K562 (cell line): ENCODE results near the gene STIL. TPM values are rescaled to one million over a fixed set of nuclear protein-coding genes. Genes with fewer than 3 reads are reported as not detected.

Source experiments
- CBFB ChIP-seq: sonication (generic); formaldehyde crosslinking; IDR thresholded peaks from 2 replicates; pipeline ENCODE4 v1.4.0; 2020; ENCODE audit warnings: mild to moderate bottlenecking, missing genetic modification reagents
- CGGBP1 ChIP-seq: fragments of 250-450 bp; sonication (Bioruptor Pico); IDR thresholded peaks from 2 replicates; pipeline ENCODE4 v1.9.0; 2021; ENCODE audit warnings: mild to moderate bottlenecking
- DIDO1 ChIP-seq: fragments of 450-650 bp; IDR thresholded peaks from 2 replicates; pipeline ENCODE4 v1.6.1; 2016; ENCODE audit warnings: low read depth, missing biosample characterization, missing genetic modification characterization
- DPF2 ChIP-seq: fragments of 450-650 bp; IDR thresholded peaks from 2 replicates; pipeline ENCODE4 v1.6.1; 2016
- EZH2 ChIP-seq: IDR thresholded peaks from 2 replicates; pipeline ENCODE4 v1.6.1; 2012; ENCODE audit warnings: low read depth, mild to moderate bottlenecking, inconsistent platforms, low read length, borderline replicate concordance
- HMG20B ChIP-seq: fragments of 250-450 bp; sonication (Bioruptor Pico); IDR thresholded peaks from 2 replicates; pipeline ENCODE4 v1.5.0; 2021; ENCODE audit warnings: mild to moderate bottlenecking
- PRMT5 ChIP-seq: sonication (generic); formaldehyde crosslinking; IDR thresholded peaks from 2 replicates; pipeline ENCODE4 v1.5.0; 2020; ENCODE audit warnings: missing genetic modification reagents
- RHOXF2B ChIP-seq: fragments of 250-450 bp; sonication (Bioruptor Pico); conservative IDR thresholded peaks from 2 replicates; pipeline ENCODE4 v1.5.1; 2021
- RNF219 ChIP-seq: fragments of 250-450 bp; sonication (Bioruptor Pico); IDR thresholded peaks from 2 replicates; pipeline ENCODE4 v1.5.0; 2022; ENCODE audit warnings: mild to moderate bottlenecking
- USF2 ChIP-seq: sonication (generic); formaldehyde crosslinking; IDR thresholded peaks from 2 replicates; pipeline ENCODE4 v1.5.0; 2020; ENCODE audit warnings: missing genetic modification reagents
- ZHX1 ChIP-seq: fragments of 150-350 bp; conservative IDR thresholded peaks from 2 replicates; pipeline ENCODE4 v1.6.1; 2014; ENCODE audit warnings: low read length
- ZNF408 ChIP-seq: fragments of 250-450 bp; sonication (Bioruptor Pico); IDR thresholded peaks from 2 replicates; pipeline ENCODE4 v1.4.0; 2020; ENCODE audit warnings: low read depth, mild to moderate bottlenecking, moderate library complexity
- ZNF75A ChIP-seq: fragments of 450-650 bp; formaldehyde crosslinking; IDR thresholded peaks from 2 replicates; pipeline ENCODE4 v1.4.0; 2020; ENCODE audit warnings: mild to moderate bottlenecking
- polyA plus RNA-seq, 8 experiments: library from polyadenylated mRNA; depleted of rRNA in 4 of 8; stranded (reverse) in 5 of 8; unstranded in 3 of 8; fragments of >200 nt; fragmentation: Nextera tagmentation in 2 of 8; fragmentation: Illumina TruSeq in 1 of 8; extraction: Ambion mirVana in 2 of 8; extraction: Trizol in 1 of 8; gene quantifications; 2 replicates each; pipeline versions ENCODE4 v1.2.1 to v1.2.3, GENCODE V29; 2011 to 2014; ENCODE audit warnings: inconsistent platforms in 1 of 8, missing spikeins in 1 of 8
- total RNA-seq, 7 experiments: library from RNA; depleted of rRNA in 6 of 7; stranded (reverse); fragments of >200 nt in 6 of 7; fragmentation: Illumina TruSeq in 2 of 7; extraction: Trizol in 2 of 7; gene quantifications; 2 replicates each; pipeline versions ENCODE4 v1.2.1 to v1.2.3, GENCODE V29; 2011 to 2021; ENCODE audit warnings: low replicate concordance in 1 of 7
- TF ChIP-seq, protein P1 (sequence below): fragments of 250-450 bp; sonication (Bioruptor Pico); IDR thresholded peaks from 2 replicates; pipeline ENCODE4 v1.8.0; 2022; ENCODE audit warnings: moderate library complexity, mild to moderate bottlenecking, inconsistent platforms
- TF ChIP-seq, protein P2 (sequence below): fragments of 450-650 bp; IDR thresholded peaks from one replicate; pipeline ENCODE4 v1.6.1; 2018; ENCODE audit warnings: mild to moderate bottlenecking, moderate library complexity; ENCODE audit not compliant: partially characterized antibody
- TF ChIP-seq, protein P3 (sequence below): fragments of 450-650 bp; formaldehyde crosslinking; IDR thresholded peaks from 2 replicates; pipeline ENCODE4 v1.4.0; 2022; ENCODE audit warnings: missing genetic modification characterization

The STIL gene
- total and polyA plus RNA-seq, 9 of the 15 experiments (the other 6 are each of a cell fraction or from before 2014, with no cell fraction given) = 10.5 to 77.4 (median 39.6) TPM

GRCh38 chr1:47231301-47232186 lies 82.4 kb downstream of the STIL start (continued):
- 0 out of 2 replicates have a peak, but pooled peaks have one; percentile 55 for TF ChIP-seq RNF219 (CRISPR knock-in tag)
- TF ChIP-seq, protein P1, sequence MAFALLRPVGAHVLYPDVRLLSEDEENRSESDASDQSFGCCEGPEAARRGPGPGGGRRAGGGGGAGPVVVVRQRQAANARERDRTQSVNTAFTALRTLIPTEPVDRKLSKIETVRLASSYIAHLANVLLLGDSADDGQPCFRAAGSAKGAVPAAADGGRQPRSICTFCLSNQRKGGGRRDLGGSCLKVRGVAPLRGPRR (CRISPR knock-in tag) = no peak; the same call in 1 of the 2 replicates
- no peak; the same call in 1 of the 2 replicates for TF ChIP-seq USF2
- no peak for TF ChIP-seq PRMT5 (CRISPR knock-in tag)
- no peak for TF ChIP-seq EZH2
- TF ChIP-seq HMG20B (CRISPR knock-in tag) = no peak
- no peak for TF ChIP-seq DIDO1 (tag)
- TF ChIP-seq, protein P2, sequence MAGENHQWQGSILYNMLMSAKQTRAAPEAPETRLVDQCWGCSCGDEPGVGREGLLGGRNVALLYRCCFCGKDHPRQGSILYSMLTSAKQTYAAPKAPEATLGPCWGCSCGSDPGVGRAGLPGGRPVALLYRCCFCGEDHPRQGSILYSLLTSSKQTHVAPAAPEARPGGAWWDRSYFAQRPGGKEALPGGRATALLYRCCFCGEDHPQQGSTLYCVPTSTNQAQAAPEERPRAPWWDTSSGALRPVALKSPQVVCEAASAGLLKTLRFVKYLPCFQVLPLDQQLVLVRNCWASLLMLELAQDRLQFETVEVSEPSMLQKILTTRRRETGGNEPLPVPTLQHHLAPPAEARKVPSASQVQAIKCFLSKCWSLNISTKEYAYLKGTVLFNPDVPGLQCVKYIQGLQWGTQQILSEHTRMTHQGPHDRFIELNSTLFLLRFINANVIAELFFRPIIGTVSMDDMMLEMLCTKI = no peak
- no peak; the same call in 1 of the 2 replicates for TF ChIP-seq RHOXF2B (CRISPR knock-in tag)
- TF ChIP-seq ZNF75A (CRISPR knock-in tag) = no peak
- TF ChIP-seq ZHX1 = 0 out of 2 replicates have a peak, but pooled peaks have one; percentile 40
- peak; percentile 89 for TF ChIP-seq CBFB
- TF ChIP-seq CGGBP1 (CRISPR knock-in tag) = peak; percentile 79; the same call in 1 of the 2 replicates
- TF ChIP-seq ZNF408 (CRISPR knock-in tag) = no peak
- TF ChIP-seq, protein P3, sequence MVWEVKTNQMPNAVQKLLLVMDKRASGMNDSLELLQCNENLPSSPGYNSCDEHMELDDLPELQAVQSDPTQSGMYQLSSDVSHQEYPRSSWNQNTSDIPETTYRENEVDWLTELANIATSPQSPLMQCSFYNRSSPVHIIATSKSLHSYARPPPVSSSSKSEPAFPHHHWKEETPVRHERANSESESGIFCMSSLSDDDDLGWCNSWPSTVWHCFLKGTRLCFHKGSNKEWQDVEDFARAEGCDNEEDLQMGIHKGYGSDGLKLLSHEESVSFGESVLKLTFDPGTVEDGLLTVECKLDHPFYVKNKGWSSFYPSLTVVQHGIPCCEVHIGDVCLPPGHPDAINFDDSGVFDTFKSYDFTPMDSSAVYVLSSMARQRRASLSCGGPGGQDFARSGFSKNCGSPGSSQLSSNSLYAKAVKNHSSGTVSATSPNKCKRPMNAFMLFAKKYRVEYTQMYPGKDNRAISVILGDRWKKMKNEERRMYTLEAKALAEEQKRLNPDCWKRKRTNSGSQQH (CRISPR knock-in tag) = peak; percentile 82
- peak; percentile 83 for TF ChIP-seq DPF2
